Neural progenitor cell (in vitro differentiated cells): ENCODE data around the gene VMP1. TPM values are rescaled to one million over a fixed set of nuclear protein-coding genes. Genes with fewer than 3 reads are reported as not detected.
"Not testable (repeated sequence)": the region's sequence is repeated elsewhere in the genome, so short reads cannot be mapped to it uniquely, and the experiment has no call there.

Experiments used
- DNase-seq: peaks from one replicate; pipeline ENCODE4 v3.0.0-alpha.2; 2016; ENCODE audit warnings: low spot score
- H2AFZ ChIP-seq: fragments of 200-600 bp; sonication (generic); replicated peaks from 2 replicates; pipeline ENCODE4 v1.6.1; 2016; ENCODE audit warnings: antibody characterized with exemption
- H3F3A ChIP-seq: fragments of 200-600 bp; sonication (generic); 2 replicates; pipeline ENCODE4 v1.6.1; 2016; ENCODE audit warnings: antibody characterized with exemption, low read depth
- H3K27ac ChIP-seq: fragments of 200-600 bp; sonication (generic); 2 replicates; pipeline ENCODE4 v1.5.1; 2016; ENCODE audit warnings: mild to moderate bottlenecking
- H3K27me3 ChIP-seq: fragments of 200-600 bp; sonication (generic); 2 replicates; pipeline ENCODE4 v1.6.1; 2016; ENCODE audit warnings: mild to moderate bottlenecking, moderate library complexity
- H3K36me3 ChIP-seq: fragments of 200-600 bp; sonication (generic); 2 replicates; pipeline ENCODE4 v1.5.1; 2016
- H3K4me1 ChIP-seq: fragments of 200-600 bp; sonication (generic); 2 replicates; pipeline ENCODE4 v1.6.1; 2016; ENCODE audit warnings: mixed run types
- H3K4me2 ChIP-seq: fragments of 200-600 bp; sonication (generic); 2 replicates; pipeline ENCODE4 v1.6.1; 2016
- H3K4me3 ChIP-seq: fragments of 200-600 bp; sonication (generic); 2 replicates; pipeline ENCODE4 v1.5.1; 2016
- H3K79me2 ChIP-seq: fragments of 200-600 bp; sonication (generic); 2 replicates; pipeline ENCODE4 v1.6.1; 2016; ENCODE audit warnings: low read depth
- H3K9ac ChIP-seq: fragments of 200-600 bp; sonication (generic); 2 replicates; pipeline ENCODE4 v1.6.1; 2016
- H3K9me3 ChIP-seq: fragments of 200-600 bp; sonication (generic); 2 replicates; pipeline ENCODE4 v1.5.1; 2016; ENCODE audit warnings: low read depth
- H4K20me1 ChIP-seq: fragments of 200-600 bp; sonication (generic); 2 replicates; pipeline ENCODE4 v1.6.1; 2016; ENCODE audit warnings: low read depth
- H3K27ac Mint-ChIP-seq: 3 replicates; pipeline ENCODE4 v1.8.0; 2021; ENCODE audit warnings: mixed read lengths
- H3K27me3 Mint-ChIP-seq: 2 replicates; pipeline ENCODE4 v1.8.0; 2022; ENCODE audit warnings: low read depth, mild to moderate bottlenecking, inconsistent platforms, moderate library complexity, mixed read lengths; ENCODE audit not compliant: insufficient read depth
- H3K36me3 Mint-ChIP-seq: 3 replicates; pipeline ENCODE4 v1.8.0; 2021; ENCODE audit warnings: mixed read lengths
- H3K4me1 Mint-ChIP-seq: 3 replicates; pipeline ENCODE4 v1.8.0; 2021; ENCODE audit warnings: mixed read lengths
- H3K4me3 Mint-ChIP-seq: 3 replicates; pipeline ENCODE4 v1.8.0; 2021; ENCODE audit warnings: mild to moderate bottlenecking, moderate library complexity, mixed read lengths
- H3K9me3 Mint-ChIP-seq: 3 replicates; pipeline ENCODE4 v1.8.0; 2020; ENCODE audit warnings: mixed read lengths
- CTCF ChIP-seq: fragments of 200-600 bp; sonication (generic); IDR thresholded peaks from 2 replicates; pipeline ENCODE4 v1.5.1; 2017; ENCODE audit warnings: antibody characterized with exemption, mild to moderate bottlenecking
- EZH2 ChIP-seq: fragments of 200-600 bp; sonication (generic); IDR thresholded peaks from 2 replicates; pipeline ENCODE4 v1.6.1; 2017; ENCODE audit warnings: antibody characterized with exemption, mild to moderate bottlenecking, moderate library complexity
- EZH2phosphoT487 ChIP-seq: fragments of 200-600 bp; sonication (generic); IDR thresholded peaks from 2 replicates; pipeline ENCODE4 v1.6.1; 2017; ENCODE audit warnings: antibody characterized with exemption
- total RNA-seq: library from RNA; depleted of rRNA; stranded (reverse); fragments of >200 nt; gene quantifications from 2 replicates; pipeline ENCODE4 v1.2.3, GENCODE V29; 2015; ENCODE audit warnings: low replicate concordance

The VMP1 gene
- total RNA-seq, 1 donor from 2014 or later, result 62.1 TPM

DNA sequence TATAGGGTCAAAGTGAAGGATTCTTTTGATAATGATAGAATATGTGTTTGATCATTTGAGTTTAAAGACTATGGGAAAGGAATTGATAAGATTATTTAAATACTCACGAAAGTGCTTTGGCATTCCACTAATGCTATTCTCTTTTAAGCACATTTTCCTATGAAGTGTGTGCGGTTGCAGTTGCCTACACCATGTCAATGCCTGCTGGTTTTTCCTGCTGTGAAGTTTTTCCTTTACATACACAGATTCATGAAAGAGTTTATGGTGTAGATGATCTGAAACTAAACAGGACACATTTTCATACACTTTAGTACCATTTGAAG lies 78.7 kb downstream of the VMP1 start:
- peaks cover 21% of the 10 kb centered on the region for H3K4me1 ChIP-seq
- peaks cover 3% of the 10 kb centered on the region for H3K36me3 Mint-ChIP-seq
- H4K20me1 ChIP-seq, result no peaks in the 10 kb centered on the region
- H3K4me2 ChIP-seq, result no peak overlapping the region
- DNase-seq, result no peak
- H3K27ac Mint-ChIP-seq, result peak overlapping the region; percentile 74
- no peaks in the 10 kb centered on the region for H3K27me3 ChIP-seq
- H3F3A ChIP-seq, result peaks cover 5% of the 10 kb centered on the region
- peaks cover 37% of the 10 kb centered on the region for H3K4me1 Mint-ChIP-seq
- H3K9me3 ChIP-seq, result no peaks in the 10 kb centered on the region
- no peak for TF ChIP-seq EZH2phosphoT487
- no peak for TF ChIP-seq EZH2
- no peak for TF ChIP-seq CTCF
- H3K79me2 ChIP-seq, result no peaks in the 10 kb centered on the region
- H3K4me3 Mint-ChIP-seq, result peak overlapping the region; percentile 36
- H3K4me3 ChIP-seq, result no peak overlapping the region
- H3K9ac ChIP-seq, result no peak overlapping the region
- no peaks in the 10 kb centered on the region for H3K36me3 ChIP-seq
- H3K27me3 Mint-ChIP-seq, result peaks cover 2% of the 10 kb centered on the region
- H3K9me3 Mint-ChIP-seq, result no peaks in the 10 kb centered on the region
- H2AFZ ChIP-seq, result no peak overlapping the region
- H3K27ac ChIP-seq, result no peak overlapping the region

GRCh38 chr17:59786536-59787319 lies 79.3 kb downstream of the VMP1 start:
- Mint-ChIP-seq H3K27me3 (peaks cover 2% of the 10 kb centered on the region), H3K27ac (peak overlapping the region; percentile 74), H3K36me3 (peaks cover 4% of the 10 kb centered on the region), H3K9me3 (no peaks in the 10 kb centered on the region), H3K4me3 (peak overlapping the region; percentile 36), H3K4me1 (peaks cover 37% of the 10 kb centered on the region)
- Histone ChIP-seq H3K79me2 (no peaks in the 10 kb centered on the region), H4K20me1 (no peaks in the 10 kb centered on the region), H3K4me2 (no peak overlapping the region), H3K27ac (no peak overlapping the region), H3K9ac (no peak overlapping the region), H3K36me3 (no peaks in the 10 kb centered on the region), H3F3A (peaks cover 5% of the 10 kb centered on the region), H3K4me1 (peaks cover 21% of the 10 kb centered on the region), H2AFZ (no peak overlapping the region), H3K9me3 (no peaks in the 10 kb centered on the region), H3K4me3 (no peak overlapping the region), H3K27me3 (no peaks in the 10 kb centered on the region)
- peak; percentile 15 for DNase-seq
- TF ChIP-seq EZH2phosphoT487 (no peak), EZH2 (no peak), CTCF (no peak)

- not testable (repeated sequence) for H3K9me3 Mint-ChIP-seq, H4K20me1 ChIP-seq, H3K9ac ChIP-seq, DNase-seq, H3K9me3 ChIP-seq, H3K4me1 ChIP-seq, H3K4me3 Mint-ChIP-seq, H3K36me3 ChIP-seq, H3F3A ChIP-seq, H3K79me2 ChIP-seq, H3K27ac Mint-ChIP-seq, H3K27me3 Mint-ChIP-seq, H3K4me2 ChIP-seq, H3K27ac ChIP-seq, H3K4me3 ChIP-seq, H2AFZ ChIP-seq, H3K27me3 ChIP-seq, H3K36me3 Mint-ChIP-seq
- H3K4me1 Mint-ChIP-seq, result peaks cover 20% of the 10 kb centered on the region
These were observed 82.4 kb downstream of the VMP1 start for GRCh38 chr17:59789849-59790248.

DNA sequence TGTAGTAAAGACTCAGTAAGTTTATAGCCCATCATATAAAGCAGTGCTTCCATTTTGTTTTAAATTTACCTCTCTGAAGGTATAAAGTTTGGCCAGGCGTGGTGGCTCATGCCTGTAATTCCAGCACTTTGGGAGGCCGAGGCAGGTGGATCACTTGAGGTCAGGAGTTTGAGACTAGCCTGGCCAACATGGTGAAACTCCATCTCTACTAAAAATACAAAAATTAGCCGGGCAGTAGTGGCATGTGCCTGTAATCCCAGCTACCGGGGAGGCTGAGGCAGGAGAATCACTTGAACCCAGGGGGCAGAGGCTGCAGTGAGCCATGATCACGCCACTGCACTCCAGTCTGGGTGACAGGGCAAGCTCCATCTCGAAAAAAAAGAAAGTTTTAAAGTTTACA lies 83.0 kb downstream of the VMP1 start:
- not testable (repeated sequence) for H3K4me2 ChIP-seq, H3K36me3 Mint-ChIP-seq, H3K4me3 Mint-ChIP-seq, H3K9ac ChIP-seq, H2AFZ ChIP-seq, H3K27ac Mint-ChIP-seq, H3K9me3 ChIP-seq, H3K36me3 ChIP-seq, H4K20me1 ChIP-seq, H3K4me3 ChIP-seq, H3K27me3 Mint-ChIP-seq, H3K4me1 ChIP-seq, H3K79me2 ChIP-seq, H3K27ac ChIP-seq, H3F3A ChIP-seq, H3K9me3 Mint-ChIP-seq, H3K27me3 ChIP-seq, DNase-seq
- H3K4me1 Mint-ChIP-seq, result peaks cover 15% of the 10 kb centered on the region
